Mesenchymal stem cell (in vitro differentiated cells and primary cell): ENCODE data around the gene SORBS1.

ENCODE experiments used
- DNase-seq: peaks from one replicate; pipeline ENCODE4 v3.0.0-alpha.2; 2013
- H2AFZ ChIP-seq: one replicate; pipeline ENCODE4 v1.6.1; 2013; ENCODE audit warnings: low read depth, mild to moderate bottlenecking, control low read depth, inconsistent platforms, low read length, moderate library complexity
- H2AK5ac ChIP-seq: 2 replicates; pipeline ENCODE4 v1.6.1; 2013; ENCODE audit warnings: low read length, moderate library complexity, mild to moderate bottlenecking, inconsistent platforms; ENCODE audit not compliant: severe bottlenecking
- H2BK120ac ChIP-seq: one replicate; pipeline ENCODE4 v1.6.1; 2013; ENCODE audit warnings: low read depth, mild to moderate bottlenecking, inconsistent platforms, low read length, moderate library complexity
- H2BK12ac ChIP-seq, 2 experiments: one replicate each; pipeline ENCODE4 v1.6.1; 2013; ENCODE audit warnings: inconsistent platforms in 2 of 2, low read length in 2 of 2, mild to moderate bottlenecking in 2 of 2, moderate library complexity in 2 of 2, control low read depth in 1 of 2
- H2BK15ac ChIP-seq: one replicate; pipeline ENCODE4 v1.6.1; 2013; ENCODE audit warnings: mild to moderate bottlenecking, low read depth, inconsistent platforms; ENCODE audit not compliant: poor library complexity, severe bottlenecking
- H2BK5ac ChIP-seq: 2 replicates; pipeline ENCODE4 v1.6.1; 2013; ENCODE audit warnings: low read depth, mild to moderate bottlenecking, low read length, control low read depth, inconsistent platforms; ENCODE audit not compliant: poor library complexity, severe bottlenecking
- H3K14ac ChIP-seq, 2 experiments: one replicate each; pipeline ENCODE4 v1.6.1; 2013; ENCODE audit warnings: inconsistent platforms in 2 of 2, low read length in 2 of 2, control low read depth in 1 of 2, mild to moderate bottlenecking in 1 of 2, moderate library complexity in 1 of 2
- H3K18ac ChIP-seq, 2 experiments: one replicate each; pipeline ENCODE4 v1.6.1; 2013; ENCODE audit warnings: inconsistent platforms in 2 of 2, low read length in 2 of 2, control low read depth in 1 of 2, low read depth in 1 of 2, mild to moderate bottlenecking in 1 of 2
- H3K23ac ChIP-seq, 2 experiments: one replicate each; pipeline ENCODE4 v1.6.1; 2013; ENCODE audit warnings: inconsistent platforms in 2 of 2, low read length in 2 of 2, mild to moderate bottlenecking in 2 of 2, moderate library complexity in 2 of 2, control low read depth in 1 of 2
- H3K27ac ChIP-seq: 2 replicates; pipeline ENCODE4 v1.5.1; 2013; ENCODE audit warnings: mild to moderate bottlenecking, moderate library complexity, low read length, control low read depth, inconsistent platforms; ENCODE audit not compliant: poor library complexity, severe bottlenecking
- H3K27me3 ChIP-seq, 2 experiments: 2 replicates each; pipeline versions ENCODE4 v1.6.1 to v1.7.0; 2013; ENCODE audit warnings: low read length in 2 of 2, mild to moderate bottlenecking in 2 of 2, moderate library complexity in 2 of 2, control low read depth in 1 of 2, inconsistent platforms in 1 of 2; ENCODE audit not compliant: control insufficient read depth in 1 of 2, insufficient read depth in 1 of 2
- H3K36me3 ChIP-seq, 2 experiments: 2 replicates each; pipeline versions ENCODE4 v1.6.1 to v1.7.0; 2013; ENCODE audit warnings: low read length in 2 of 2, control low read depth in 1 of 2, inconsistent platforms in 1 of 2, low read depth in 1 of 2, mild to moderate bottlenecking in 1 of 2; ENCODE audit not compliant: insufficient read depth in 2 of 2, control insufficient read depth in 1 of 2
- H3K4ac ChIP-seq, 2 experiments: one replicate each; pipeline ENCODE4 v1.6.1; 2013; ENCODE audit warnings: inconsistent platforms in 2 of 2, low read length in 2 of 2, mild to moderate bottlenecking in 2 of 2, moderate library complexity in 2 of 2, control low read depth in 1 of 2, low read depth in 1 of 2
- H3K4me1 ChIP-seq: 2 replicates; pipeline ENCODE4 v1.6.1; 2013; ENCODE audit warnings: low read depth, low read length, control low read depth; ENCODE audit not compliant: control insufficient read depth, insufficient read depth
- H3K4me2 ChIP-seq: 2 replicates; pipeline ENCODE4 v1.6.1; 2013; ENCODE audit warnings: low read length, mild to moderate bottlenecking, inconsistent platforms; ENCODE audit not compliant: poor library complexity, severe bottlenecking
- H3K4me3 ChIP-seq, 2 experiments: 2 replicates each; pipeline versions ENCODE4 v1.5.1 to v1.7.0; 2013; ENCODE audit warnings: low read length in 2 of 2, mild to moderate bottlenecking in 2 of 2, control low read depth in 1 of 2, low read depth in 1 of 2; ENCODE audit not compliant: insufficient read depth in 1 of 2
- H3K79me1 ChIP-seq: replicated peaks from 2 replicates; pipeline ENCODE4 v1.6.1; 2013; ENCODE audit warnings: mild to moderate bottlenecking, control low read depth, low read length, inconsistent platforms; ENCODE audit not compliant: poor library complexity, severe bottlenecking
- H3K9ac ChIP-seq: 2 replicates; pipeline ENCODE4 v1.7.0; 2013; ENCODE audit warnings: mild to moderate bottlenecking, low read length, moderate library complexity
- H3K9me3 ChIP-seq: 2 replicates; pipeline ENCODE4 v1.7.0; 2013; ENCODE audit warnings: mild to moderate bottlenecking, low read length; ENCODE audit not compliant: control insufficient read depth
- H4K8ac ChIP-seq: one replicate; pipeline ENCODE4 v1.6.1; 2013; ENCODE audit warnings: inconsistent platforms, mild to moderate bottlenecking, low read length, moderate library complexity
- H4K91ac ChIP-seq: one replicate; pipeline ENCODE4 v1.6.1; 2013; ENCODE audit warnings: mild to moderate bottlenecking, low read length, inconsistent platforms
- WGBS: methylation state at CpG from one replicate; pipeline ENCODE4 v1.1.7; 2013; ENCODE audit warnings: mixed read lengths; 5-methylcytosine and 5-hydroxymethylcytosine counted together

SORBS1 gene

GRCh38 chr10:95509251-95509650 lies 51.9 kb downstream of the SORBS1 start:
- Histone ChIP-seq H2BK15ac (no peak overlapping the region), H3K23ac (no peak overlapping the region), H3K27ac (no peak overlapping the region), H2BK5ac (no peak overlapping the region), H3K14ac (no peak overlapping the region), H2BK120ac (no peak overlapping the region), H4K91ac (no peak overlapping the region), H3K9ac (peak overlapping the region; percentile 5), H2AK5ac (no peak overlapping the region), H3K18ac (no peak overlapping the region), H3K4me1 (peaks cover 2% of the 10 kb centered on the region), H3K4me3 (no peak overlapping the region), H2BK12ac (no peak overlapping the region), H3K27me3 (no peaks in the 10 kb centered on the region), H3K9me3 (no peaks in the 10 kb centered on the region), H4K8ac (no peak overlapping the region), H3K36me3 (no peaks in the 10 kb centered on the region), H2AFZ (no peak overlapping the region), H3K79me1 (peaks cover under 1% of the 10 kb centered on the region), H3K4me2 (no peak overlapping the region), H3K4ac (no peak overlapping the region)
- WGBS = no CpG with 5 or more reads among the region's 1 CpG
- no peak for DNase-seq

- no peak overlapping the region for H2BK5ac ChIP-seq
- peaks cover 2% of the 10 kb centered on the region for H3K4me1 ChIP-seq
- H2AK5ac ChIP-seq = no peak overlapping the region
- H3K9ac ChIP-seq = peak overlapping the region; percentile 5
- H3K18ac ChIP-seq = no peak overlapping the region
- H3K27ac ChIP-seq = no peak overlapping the region
- 27% methylated on average over 3 of the region's 3 CpGs for WGBS
- peaks cover 2% of the 10 kb centered on the region for H3K79me1 ChIP-seq
- H2BK15ac ChIP-seq = no peak overlapping the region
- no peak overlapping the region for H3K14ac ChIP-seq
- no peaks in the 10 kb centered on the region for H3K36me3 ChIP-seq
- peak overlapping the region in 1 of 2 experiments; percentile 55 for H3K4me3 ChIP-seq
- no peak overlapping the region for H2BK12ac ChIP-seq
- H4K8ac ChIP-seq = no peak overlapping the region
- H2AFZ ChIP-seq = no peak overlapping the region
- H2BK120ac ChIP-seq = no peak overlapping the region
- H3K4me2 ChIP-seq = no peak overlapping the region
- no peak overlapping the region for H4K91ac ChIP-seq
- peak; percentile 19 for DNase-seq
- H3K4ac ChIP-seq = no peak overlapping the region
- no peak overlapping the region for H3K23ac ChIP-seq
- H3K27me3 ChIP-seq = no peaks in the 10 kb centered on the region
- H3K9me3 ChIP-seq = no peaks in the 10 kb centered on the region
Observed at GRCh38 chr10:95508730-95509129, 52.4 kb downstream of the SORBS1 start.

GRCh38 chr10:95506056-95506737 lies 55.0 kb downstream of the SORBS1 start:
- Histone ChIP-seq H3K18ac (no peak overlapping the region), H3K4me1 (no peaks in the 10 kb centered on the region), H3K36me3 (no peaks in the 10 kb centered on the region), H3K27ac (no peak overlapping the region), H3K4me2 (no peak overlapping the region), H2BK120ac (no peak overlapping the region), H3K79me1 (peaks cover 2% of the 10 kb centered on the region), H3K9ac (no peak overlapping the region), H3K14ac (no peak overlapping the region), H3K27me3 (peaks cover 0 to 4% of the 10 kb centered on the region in 2 experiments), H2BK15ac (no peak overlapping the region), H3K9me3 (no peaks in the 10 kb centered on the region), H4K8ac (no peak overlapping the region), H2AFZ (no peak overlapping the region), H4K91ac (no peak overlapping the region), H2AK5ac (no peak overlapping the region), H3K23ac (no peak overlapping the region), H2BK12ac (no peak overlapping the region), H3K4ac (no peak overlapping the region), H2BK5ac (no peak overlapping the region), H3K4me3 (no peak overlapping the region)
- WGBS = 92% methylated on average over 2 of the region's 2 CpGs
- no peak for DNase-seq

GRCh38 chr10:95505641-95506040 lies 55.5 kb downstream of the SORBS1 start:
- Histone ChIP-seq H3K27me3 (peaks cover 0 to 4% of the 10 kb centered on the region in 2 experiments), H3K27ac (no peak overlapping the region), H2BK12ac (no peak overlapping the region), H4K8ac (no peak overlapping the region), H2BK15ac (no peak overlapping the region), H2AFZ (no peak overlapping the region), H3K4me1 (no peaks in the 10 kb centered on the region), H3K4me2 (no peak overlapping the region), H2AK5ac (no peak overlapping the region), H3K23ac (no peak overlapping the region), H2BK120ac (no peak overlapping the region), H3K4me3 (no peak overlapping the region), H3K79me1 (peaks cover 2% of the 10 kb centered on the region), H3K4ac (no peak overlapping the region), H3K18ac (no peak overlapping the region), H3K9ac (no peak overlapping the region), H3K36me3 (no peaks in the 10 kb centered on the region), H2BK5ac (no peak overlapping the region), H4K91ac (no peak overlapping the region), H3K14ac (no peak overlapping the region), H3K9me3 (no peaks in the 10 kb centered on the region)
- no peak for DNase-seq
- 73% methylated on average over 2 of the region's 3 CpGs for WGBS
